KMS-11 (cell line): ENCODE results near the gene C15orf62.

ENCODE experiments used
- H2AFZ ChIP-seq: fragments of 200-600 bp; sonication (generic); 2 replicates; pipeline ENCODE4 v1.6.1; 2016; ENCODE audit warnings: antibody characterized with exemption, mixed run types, low read depth
- H3K27ac ChIP-seq: fragments of 200-600 bp; sonication (generic); 2 replicates; pipeline ENCODE4 v1.6.1; 2016; ENCODE audit warnings: mild to moderate bottlenecking, mixed run types
- H3K27me3 ChIP-seq: fragments of 200-600 bp; sonication (generic); 2 replicates; pipeline ENCODE4 v1.6.1; 2017; ENCODE audit warnings: mild to moderate bottlenecking, low read depth, mixed run types, moderate library complexity; ENCODE audit not compliant: insufficient read depth
- H3K36me3 ChIP-seq: fragments of 200-600 bp; sonication (generic); 2 replicates; pipeline ENCODE4 v1.6.1; 2017; ENCODE audit warnings: mild to moderate bottlenecking, mixed run types; ENCODE audit not compliant: insufficient read depth
- H3K4me1 ChIP-seq: fragments of 200-600 bp; sonication (generic); 2 replicates; pipeline ENCODE4 v1.6.1; 2016; ENCODE audit warnings: mild to moderate bottlenecking, low read depth, mixed run types; ENCODE audit not compliant: poor library complexity, severe bottlenecking
- H3K4me2 ChIP-seq: fragments of 200-600 bp; sonication (generic); 2 replicates; pipeline ENCODE4 v1.7.0; 2016; ENCODE audit warnings: mild to moderate bottlenecking, mixed run types
- H3K4me3 ChIP-seq: fragments of 200-600 bp; sonication (generic); IDR thresholded peaks from 2 replicates; pipeline ENCODE4 v1.6.1; 2017; ENCODE audit warnings: low read depth, low read length, mixed read lengths; ENCODE audit not compliant: insufficient read depth
- H3K79me2 ChIP-seq: fragments of 200-600 bp; sonication (generic); 2 replicates; pipeline ENCODE4 v1.6.1; 2016; ENCODE audit warnings: low read depth, mixed run types; ENCODE audit not compliant: insufficient read depth
- H3K9ac ChIP-seq: fragments of 200-600 bp; sonication (generic); 2 replicates; pipeline ENCODE4 v1.6.1; 2016; ENCODE audit warnings: mild to moderate bottlenecking, mixed run types
- H4K20me1 ChIP-seq: fragments of 200-600 bp; sonication (generic); 2 replicates; pipeline ENCODE4 v1.6.1; 2016; ENCODE audit warnings: mild to moderate bottlenecking, mixed run types; ENCODE audit not compliant: insufficient read depth
- CTCF ChIP-seq: fragments of 200-600 bp; sonication (generic); conservative IDR thresholded peaks from 2 replicates; pipeline ENCODE4 v1.6.1; 2017; ENCODE audit warnings: low read depth, mild to moderate bottlenecking, antibody characterized with exemption, low read length, moderate library complexity, mixed read lengths

C15orf62 gene

GRCh38 chr15:40723919-40724318, 45.9 kb upstream of the C15orf62 start:
- H3K36me3 ChIP-seq = no peaks in the 10 kb centered on the region; the same call in 1 of the 2 replicates

GRCh38 chr15:40731034-40731433, 38.7 kb upstream of the C15orf62 start:
- Histone ChIP-seq H3K4me2 (peak overlapping the region; percentile 17; the same call in 1 of the 2 replicates), H2AFZ (no peak overlapping the region), H3K4me3 (no peak overlapping the region), H3K27me3 (no peaks in the 10 kb centered on the region), H3K79me2 (no peaks in the 10 kb centered on the region; the same call in 1 of the 2 replicates), H3K36me3 (0 out of 2 replicates have a peak, but pooled peaks cover 3% of the 10 kb centered on the region), H3K27ac (peak overlapping the region; percentile 86), H4K20me1 (no peaks in the 10 kb centered on the region), H3K9ac (no peak overlapping the region), H3K4me1 (peaks cover 65% of the 10 kb centered on the region)
- TF ChIP-seq CTCF = no peak

More at GRCh38 chr15:40723919-40724318, 45.9 kb upstream of the C15orf62 start:
- no peak overlapping the region for H3K4me2 ChIP-seq
- peaks cover 38% of the 10 kb centered on the region for H3K4me1 ChIP-seq
- H3K79me2 ChIP-seq = no peaks in the 10 kb centered on the region
- TF ChIP-seq CTCF = no peak
- H3K4me3 ChIP-seq = no peak overlapping the region
- no peak overlapping the region for H3K9ac ChIP-seq
- H3K27me3 ChIP-seq = no peaks in the 10 kb centered on the region
- no peak overlapping the region for H3K27ac ChIP-seq
- H4K20me1 ChIP-seq = no peaks in the 10 kb centered on the region
- no peak overlapping the region for H2AFZ ChIP-seq

- no peaks in the 10 kb centered on the region for H4K20me1 ChIP-seq
- no peak overlapping the region for H2AFZ ChIP-seq
- no peak overlapping the region for H3K4me3 ChIP-seq
- peaks cover 9% of the 10 kb centered on the region; the same call in 1 of the 2 replicates for H3K36me3 ChIP-seq
- H3K9ac ChIP-seq = no peak overlapping the region
- H3K4me1 ChIP-seq = peaks cover 99% of the 10 kb centered on the region
- H3K27me3 ChIP-seq = no peaks in the 10 kb centered on the region
- TF ChIP-seq CTCF = no peak
- H3K27ac ChIP-seq = peak overlapping the region; percentile 28; the same call in 1 of the 2 replicates
- no peaks in the 10 kb centered on the region; the same call in 1 of the 2 replicates for H3K79me2 ChIP-seq
- H3K4me2 ChIP-seq = peak overlapping the region; percentile 21; the same call in 1 of the 2 replicates
Observed at GRCh38 chr15:40736575-40736974, 33.2 kb upstream of the C15orf62 start.

GRCh38 chr15:40737048-40737447, 32.7 kb upstream of the C15orf62 start:
- TF ChIP-seq CTCF = no peak

More at GRCh38 chr15:40737048-40737447, 32.7 kb upstream of the C15orf62 start:
- no peaks in the 10 kb centered on the region for H4K20me1 ChIP-seq
- peaks cover 99% of the 10 kb centered on the region for H3K4me1 ChIP-seq
- H3K4me3 ChIP-seq = no peak overlapping the region
- H2AFZ ChIP-seq = no peak overlapping the region
- peak overlapping the region; percentile 28; the same call in 1 of the 2 replicates for H3K27ac ChIP-seq
- peaks cover 9% of the 10 kb centered on the region; the same call in 1 of the 2 replicates for H3K36me3 ChIP-seq
- no peaks in the 10 kb centered on the region; the same call in 1 of the 2 replicates for H3K79me2 ChIP-seq
- H3K9ac ChIP-seq = no peak overlapping the region
- peak overlapping the region; percentile 5; the same call in 1 of the 2 replicates for H3K4me2 ChIP-seq
- no peaks in the 10 kb centered on the region for H3K27me3 ChIP-seq
